ENCODE results near the gene RPL38. TPM values are rescaled to one million over a fixed set of nuclear protein-coding genes. Genes with fewer than 3 reads are reported as not detected.

RPL38 gene
- total RNA-seq, 4 donors from 2014 or later, result 565 to 1,273 (median 679) TPM

DNA sequence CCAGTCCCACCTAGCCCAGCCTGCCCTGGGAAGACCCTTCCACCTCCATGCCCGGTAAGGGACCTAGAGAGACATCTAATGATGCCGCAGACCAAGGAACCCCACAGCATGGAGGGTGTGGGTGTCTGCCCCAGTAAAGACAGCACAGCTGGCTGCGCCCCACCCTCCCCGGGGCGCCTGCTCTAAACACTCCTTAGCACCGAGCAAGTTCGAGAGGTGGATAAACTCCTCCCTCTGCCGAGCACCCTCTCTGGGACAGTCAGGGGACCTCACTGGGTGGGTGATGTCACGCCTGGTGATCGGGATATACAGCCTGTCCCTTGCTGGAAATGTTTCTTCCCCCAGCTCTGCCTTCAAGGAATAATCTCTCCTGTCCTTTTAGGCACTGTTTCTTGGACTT lies 53.8 kb downstream of the RPL38 start:
- Histone ChIP-seq H3K36me3 (peaks cover 8% of the 10 kb centered on the region), H3K27me3 (no peaks in the 10 kb centered on the region), H3K9me3 (no peaks in the 10 kb centered on the region), H3K27ac (no peak overlapping the region), H3K4me3 (no peak overlapping the region), H3K4me1 (no peaks in the 10 kb centered on the region)
- no peak for TF ChIP-seq POLR2AphosphoS5 (IDR thresholded peaks at IDR 0.05)
- no peak for TF ChIP-seq EP300 (IDR thresholded peaks at IDR 0.05)
- TF ChIP-seq, protein P1, sequence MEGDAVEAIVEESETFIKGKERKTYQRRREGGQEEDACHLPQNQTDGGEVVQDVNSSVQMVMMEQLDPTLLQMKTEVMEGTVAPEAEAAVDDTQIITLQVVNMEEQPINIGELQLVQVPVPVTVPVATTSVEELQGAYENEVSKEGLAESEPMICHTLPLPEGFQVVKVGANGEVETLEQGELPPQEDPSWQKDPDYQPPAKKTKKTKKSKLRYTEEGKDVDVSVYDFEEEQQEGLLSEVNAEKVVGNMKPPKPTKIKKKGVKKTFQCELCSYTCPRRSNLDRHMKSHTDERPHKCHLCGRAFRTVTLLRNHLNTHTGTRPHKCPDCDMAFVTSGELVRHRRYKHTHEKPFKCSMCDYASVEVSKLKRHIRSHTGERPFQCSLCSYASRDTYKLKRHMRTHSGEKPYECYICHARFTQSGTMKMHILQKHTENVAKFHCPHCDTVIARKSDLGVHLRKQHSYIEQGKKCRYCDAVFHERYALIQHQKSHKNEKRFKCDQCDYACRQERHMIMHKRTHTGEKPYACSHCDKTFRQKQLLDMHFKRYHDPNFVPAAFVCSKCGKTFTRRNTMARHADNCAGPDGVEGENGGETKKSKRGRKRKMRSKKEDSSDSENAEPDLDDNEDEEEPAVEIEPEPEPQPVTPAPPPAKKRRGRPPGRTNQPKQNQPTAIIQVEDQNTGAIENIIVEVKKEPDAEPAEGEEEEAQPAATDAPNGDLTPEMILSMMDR (IDR thresholded peaks at IDR 0.05), result no peak
- TF ChIP-seq POLR2A (IDR thresholded peaks at IDR 0.05), result no peak
- WGBS, result 97% methylated on average over 5 of the region's 10 CpGs
- DNase-seq (ENCODE audit: low spot score in 2 of 2), result no peak

DNA sequence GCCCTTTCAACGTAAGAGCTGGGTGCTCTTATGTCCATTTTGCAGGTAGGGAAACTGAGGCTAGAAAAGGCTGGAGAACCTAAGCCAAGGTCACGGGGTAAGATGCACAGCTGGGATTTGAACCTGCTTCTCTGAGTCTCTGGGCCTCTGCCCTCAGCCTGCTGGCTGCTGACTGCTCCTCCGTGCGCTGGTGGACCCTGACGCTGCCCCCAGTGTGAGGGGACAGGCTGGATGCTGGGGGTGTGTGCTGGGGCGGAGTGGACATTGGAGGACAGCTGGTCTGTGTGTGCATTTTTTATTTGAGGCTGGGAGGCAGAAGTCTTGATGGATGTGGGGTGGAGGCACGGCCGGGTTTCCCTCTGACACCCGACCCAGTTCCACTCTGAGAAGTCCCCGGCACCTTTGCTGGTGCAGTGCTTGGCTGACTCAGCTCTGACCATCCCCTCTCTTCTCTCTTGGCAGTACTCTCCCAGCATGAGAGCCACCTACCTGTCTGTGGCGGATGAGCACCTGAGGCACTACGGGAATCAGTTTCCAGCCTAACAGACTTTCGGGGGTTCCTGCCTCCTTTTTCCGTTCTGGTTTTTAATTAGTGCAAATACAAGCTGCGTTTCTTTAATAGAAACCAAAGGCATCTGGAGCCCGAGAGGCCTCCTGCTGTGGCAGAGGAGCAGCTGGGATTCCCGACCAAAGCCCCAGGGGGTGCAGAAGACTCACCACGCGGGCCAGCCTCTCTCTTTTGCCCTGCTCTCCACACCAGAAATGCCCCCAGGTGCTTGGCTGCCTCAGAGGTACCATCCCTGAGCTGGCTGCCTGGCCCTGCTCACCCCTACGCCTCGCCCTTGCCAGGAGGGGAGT lies 56.4 kb downstream of the RPL38 start:
- H3K27ac ChIP-seq, result no peak overlapping the region
- peaks cover 4% of the 10 kb centered on the region for H3K36me3 ChIP-seq
- 68% methylated on average over 19 of the region's 21 CpGs for WGBS
- H3K4me1 ChIP-seq, result no peaks in the 10 kb centered on the region
- H3K27me3 ChIP-seq, result no peaks in the 10 kb centered on the region
- DNase-seq (ENCODE audit: low spot score in 2 of 2), result no peak
- H3K4me3 ChIP-seq, result no peak overlapping the region
- H3K9me3 ChIP-seq, result no peaks in the 10 kb centered on the region
- TF ChIP-seq POLR2A (IDR thresholded peaks at IDR 0.05) (no peak), POLR2AphosphoS5 (IDR thresholded peaks at IDR 0.05) (no peak), EP300 (IDR thresholded peaks at IDR 0.05) (no peak)
- TF ChIP-seq, protein P1 (IDR thresholded peaks at IDR 0.05), result no peak

Other genes starting within 250 kb of the RPL38 start
- 10 to 100 TPM in 1 of 4 donors, 1 to 10 TPM in 3; 5.7 to 12.0 (median 8.2) TPM for gene TTYH2, start 9.9 kb downstream of the RPL38 start, total RNA-seq
- not detected for gene DNAI2, start 70.6 kb downstream of the RPL38 start, total RNA-seq
- gene KIF19, start 122.5 kb downstream of the RPL38 start, total RNA-seq, result 1 to 10 TPM in 2 of 4 donors, under 1 TPM in 2; 0.34 to 1.3 (median 1.0) TPM
- not detected for gene BTBD17, start 158.2 kb downstream of the RPL38 start, total RNA-seq
- gene GPR142, start 163.8 kb downstream of the RPL38 start, total RNA-seq, result not detected
- 100 to 1,000 TPM in 1 of 4 donors, 10 to 100 TPM in 3; 72.0 to 106 (median 91.5) TPM for gene GPRC5C, start 228.4 kb downstream of the RPL38 start, total RNA-seq

Data from suprapubic skin (tissue), 4 donors.